GM12865 (cell line): ENCODE results near the gene TBX2.

Source experiments
- DNase-seq: peaks from one replicate; pipeline ENCODE4 v3.0.0; 2010; ENCODE audit warnings: low read depth
- H3K4me3 ChIP-seq: 2 replicates; pipeline ENCODE4 v1.5.1; 2011; ENCODE audit warnings: mild to moderate bottlenecking, low read depth, low read length, control low read depth
- TF ChIP-seq, protein P1 (sequence below): IDR thresholded peaks from 2 replicates; pipeline ENCODE4 v1.5.1; 2011; ENCODE audit warnings: low read length, control low read depth, low read depth, inconsistent platforms; ENCODE audit not compliant: insufficient read depth; ENCODE audit errors: missing control alignments

Gene TBX2

DNA sequence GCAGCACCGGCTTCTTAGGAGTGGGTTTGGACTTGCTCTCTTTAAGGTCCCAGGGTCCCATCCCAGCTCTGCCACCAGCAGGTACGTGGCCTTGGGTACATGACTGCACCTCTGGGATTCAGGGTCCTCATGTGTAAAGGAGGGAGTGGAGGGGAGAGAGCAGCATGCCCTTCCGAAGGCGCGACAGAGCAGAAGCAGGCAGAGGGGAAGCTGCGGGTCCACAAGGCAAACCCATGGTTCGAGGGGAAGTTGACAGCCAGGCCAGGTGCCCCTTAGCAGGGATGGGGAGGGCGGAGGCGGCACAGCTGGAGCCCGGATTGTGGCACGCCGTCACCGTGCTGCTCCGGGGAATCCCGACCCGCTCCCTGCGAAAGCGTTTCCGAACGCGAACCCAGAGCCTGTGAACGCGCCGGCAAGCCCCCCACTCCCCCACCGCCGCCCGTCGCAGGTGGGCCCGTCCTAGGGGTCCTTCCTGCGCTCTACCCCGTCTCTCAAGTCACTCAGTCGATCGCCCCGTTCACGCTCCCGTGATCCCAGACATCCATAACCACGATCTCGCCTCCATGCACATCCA is 4.1 kb upstream of the TBX2 start:
- TF ChIP-seq, protein P1, sequence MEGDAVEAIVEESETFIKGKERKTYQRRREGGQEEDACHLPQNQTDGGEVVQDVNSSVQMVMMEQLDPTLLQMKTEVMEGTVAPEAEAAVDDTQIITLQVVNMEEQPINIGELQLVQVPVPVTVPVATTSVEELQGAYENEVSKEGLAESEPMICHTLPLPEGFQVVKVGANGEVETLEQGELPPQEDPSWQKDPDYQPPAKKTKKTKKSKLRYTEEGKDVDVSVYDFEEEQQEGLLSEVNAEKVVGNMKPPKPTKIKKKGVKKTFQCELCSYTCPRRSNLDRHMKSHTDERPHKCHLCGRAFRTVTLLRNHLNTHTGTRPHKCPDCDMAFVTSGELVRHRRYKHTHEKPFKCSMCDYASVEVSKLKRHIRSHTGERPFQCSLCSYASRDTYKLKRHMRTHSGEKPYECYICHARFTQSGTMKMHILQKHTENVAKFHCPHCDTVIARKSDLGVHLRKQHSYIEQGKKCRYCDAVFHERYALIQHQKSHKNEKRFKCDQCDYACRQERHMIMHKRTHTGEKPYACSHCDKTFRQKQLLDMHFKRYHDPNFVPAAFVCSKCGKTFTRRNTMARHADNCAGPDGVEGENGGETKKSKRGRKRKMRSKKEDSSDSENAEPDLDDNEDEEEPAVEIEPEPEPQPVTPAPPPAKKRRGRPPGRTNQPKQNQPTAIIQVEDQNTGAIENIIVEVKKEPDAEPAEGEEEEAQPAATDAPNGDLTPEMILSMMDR = no peak
- DNase-seq = no peak
- no peak overlapping the region for H3K4me3 ChIP-seq

DNA sequence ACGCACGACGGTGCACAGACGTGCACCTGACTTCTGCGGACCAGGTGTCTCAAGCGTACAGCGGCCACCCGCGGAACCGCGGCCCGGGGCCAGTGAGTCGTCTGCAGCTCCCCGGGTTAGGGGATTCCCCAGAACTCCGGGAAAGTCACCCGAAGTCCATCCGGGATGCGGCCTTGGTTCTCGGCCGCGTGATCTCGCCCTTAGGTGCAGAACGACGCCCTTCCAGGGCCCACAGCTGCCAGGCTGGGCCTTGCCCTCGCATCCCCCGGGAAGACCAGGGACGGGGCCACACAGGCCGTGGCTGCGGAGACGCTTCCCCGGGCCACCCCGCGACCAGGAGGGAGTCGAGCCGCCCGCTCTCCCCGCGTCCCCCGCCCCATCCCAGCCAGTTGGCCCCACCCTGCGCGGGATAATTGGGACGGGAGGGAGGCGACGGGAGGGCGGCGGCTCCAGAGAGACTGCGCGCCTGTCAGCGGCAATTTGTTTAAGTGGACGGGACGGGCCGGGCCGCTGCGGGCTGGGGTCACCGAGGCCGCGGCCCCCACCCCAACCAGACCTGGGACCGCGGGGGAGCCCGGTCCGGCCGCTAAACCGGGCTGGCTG is 3.6 kb upstream of the TBX2 start:
- no peak for DNase-seq
- H3K4me3 ChIP-seq = no peak overlapping the region
- TF ChIP-seq, protein P1 = no peak

DNA sequence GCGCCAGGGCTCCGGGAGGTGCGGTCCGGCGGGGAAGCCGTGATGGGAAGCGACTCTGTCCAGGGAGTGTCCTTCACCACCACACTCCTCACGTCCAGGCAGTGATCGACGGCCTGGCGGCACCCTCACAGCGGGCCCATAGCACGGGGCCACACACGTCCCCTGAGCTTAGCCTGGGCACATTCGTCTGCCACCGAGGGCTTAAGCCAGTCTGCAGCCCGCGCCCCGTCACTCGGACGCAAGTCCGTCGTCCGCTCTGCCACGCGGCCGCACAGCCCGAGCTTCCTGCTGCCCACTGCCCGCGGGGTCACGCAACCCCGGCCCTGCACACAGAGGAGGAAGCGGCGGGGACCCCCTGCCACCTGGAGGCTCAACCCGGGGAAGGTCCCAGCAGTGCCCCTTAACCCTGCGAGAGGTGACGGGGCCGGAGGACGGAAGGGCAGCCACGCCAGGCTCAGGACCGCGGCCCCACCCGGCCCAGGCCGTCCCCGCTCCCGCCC is 3.0 kb upstream of the TBX2 start:
- DNase-seq = no peak
- no peak overlapping the region for H3K4me3 ChIP-seq
- TF ChIP-seq, protein P1 = no peak

DNA sequence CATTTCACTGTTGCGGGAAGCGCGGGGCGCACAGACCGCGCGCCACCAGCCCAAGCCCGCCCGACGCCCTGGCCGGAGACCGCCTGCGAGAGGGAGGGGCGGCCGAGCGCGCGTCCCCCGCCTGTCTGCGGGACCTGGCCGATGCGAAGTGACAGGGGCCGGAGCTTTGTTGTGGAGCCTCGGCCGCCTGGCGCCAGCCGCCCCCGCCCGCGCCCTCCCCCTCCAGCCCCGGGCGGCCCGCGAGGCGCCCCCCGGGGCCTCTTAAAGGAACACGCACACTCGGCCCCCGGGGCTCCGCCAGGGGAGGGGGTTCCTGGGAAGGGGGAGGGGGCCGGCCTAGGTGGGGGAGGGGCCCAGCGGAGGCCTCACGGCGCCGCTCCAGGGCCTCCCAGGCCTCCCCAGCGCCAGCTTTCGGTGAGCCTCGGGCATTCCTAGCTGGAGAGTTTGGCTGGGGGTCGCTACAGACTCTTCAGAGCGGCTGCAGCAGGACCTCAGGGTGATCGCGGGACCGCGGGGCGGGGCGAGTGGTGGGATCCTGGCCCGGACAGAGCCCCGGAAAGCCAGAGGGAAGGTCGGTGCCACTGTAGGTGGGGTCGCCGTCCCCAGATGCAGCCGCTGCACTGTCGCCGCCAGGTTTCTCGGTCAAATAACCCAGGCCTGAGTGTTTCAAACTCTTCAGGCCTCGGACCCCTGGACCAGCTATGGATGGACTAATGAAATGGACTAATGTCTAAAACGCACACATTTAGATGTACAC is 2.4 kb upstream of the TBX2 start:
- DNase-seq = no peak
- H3K4me3 ChIP-seq = no peak overlapping the region
- TF ChIP-seq, protein P1 = no peak

DNA sequence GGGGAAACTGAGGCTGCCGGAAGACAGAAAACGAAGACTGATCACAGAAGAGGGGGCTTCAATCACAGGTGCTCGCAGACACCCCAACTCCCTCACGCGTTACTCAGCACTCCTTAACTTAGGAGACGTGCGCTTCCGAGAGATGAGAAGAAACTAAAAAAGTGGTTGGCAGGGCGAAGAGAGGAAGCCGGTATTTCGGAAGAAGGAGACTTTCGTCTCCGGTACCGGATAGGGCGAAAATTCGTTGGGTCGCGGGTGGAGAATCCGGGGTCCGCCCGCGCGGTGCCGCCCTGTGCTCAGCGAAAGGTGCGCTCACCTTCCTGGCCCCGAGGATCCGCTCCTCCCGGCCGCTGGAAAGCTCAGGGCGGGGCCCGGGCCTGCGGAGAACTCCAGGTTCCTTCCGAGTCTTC is 917 bp upstream of the TBX2 start:
- H3K4me3 ChIP-seq = no peak overlapping the region
- DNase-seq = no peak

DNA sequence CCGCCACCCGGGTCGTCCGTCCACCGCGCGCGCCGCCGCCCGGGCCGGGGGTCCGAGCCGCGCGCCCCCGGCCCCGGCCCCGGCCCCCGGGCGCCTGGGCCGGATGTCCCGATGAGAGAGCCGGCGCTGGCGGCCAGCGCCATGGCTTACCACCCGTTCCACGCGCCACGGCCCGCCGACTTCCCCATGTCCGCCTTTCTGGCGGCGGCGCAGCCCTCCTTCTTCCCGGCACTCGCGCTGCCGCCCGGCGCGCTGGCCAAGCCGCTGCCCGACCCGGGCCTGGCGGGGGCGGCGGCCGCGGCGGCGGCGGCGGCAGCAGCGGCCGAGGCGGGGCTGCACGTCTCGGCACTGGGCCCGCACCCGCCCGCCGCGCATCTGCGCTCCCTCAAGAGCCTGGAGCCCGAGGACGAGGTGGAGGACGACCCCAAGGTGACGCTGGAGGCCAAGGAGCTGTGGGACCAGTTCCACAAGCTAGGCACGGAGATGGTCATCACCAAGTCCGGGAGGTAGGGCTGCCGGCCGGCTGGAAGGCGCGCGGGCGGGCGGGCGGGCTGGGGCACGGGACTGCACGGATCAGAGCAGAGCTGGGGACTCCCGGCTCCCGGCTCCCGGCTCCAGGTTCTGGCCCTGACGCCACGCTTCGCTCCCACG is 548 bp downstream of the TBX2 start:
- no peak for DNase-seq

More for the DNA sequence above, 917 bp upstream of the TBX2 start:
- TF ChIP-seq, protein P1 = no peak

More for the DNA sequence above, 548 bp downstream of the TBX2 start:
- TF ChIP-seq, protein P1 = no peak
- no peak overlapping the region for H3K4me3 ChIP-seq
